Esophagus squamous epithelium (tissue), 5 donors: ENCODE measurements around the gene MBP. TPM values are rescaled to one million over a fixed set of nuclear protein-coding genes. Genes with fewer than 3 reads are reported as not detected.

Source experiments
- DNase-seq: peaks from one replicate; lab custom pipeline; 2025; lab: John Stamatoyannopoulos, UW
- H3K27ac ChIP-seq, 4 donors: fragments of 200-600 bp; sonication (generic); one replicate each; pipeline ENCODE4 v1.5.1; 2016 to 2019; ENCODE audit warnings: mild to moderate bottlenecking in 1 of 4
- H3K27me3 ChIP-seq, 4 donors: fragments of 200-600 bp; sonication (generic); 1 replicate in 3 of 4; 2 replicates in 1 of 4; pipeline versions ENCODE4 v1.5.1 to v1.6.0; 2017 to 2021; ENCODE audit warnings: antibody characterized with exemption in 1 of 4
- H3K36me3 ChIP-seq, 3 donors: fragments of 200-600 bp; sonication (generic); one replicate each; pipeline ENCODE4 v1.5.1; 2016 to 2019
- H3K4me1 ChIP-seq, 3 donors: fragments of 200-600 bp; sonication (generic); one replicate each; pipeline ENCODE4 v1.5.1; 2017 to 2019
- H3K4me3 ChIP-seq, 4 donors: fragments of 200-600 bp; sonication (generic); 1 replicate in 3 of 4; 2 replicates in 1 of 4; pipeline ENCODE4 v1.5.1; 2016 to 2019; ENCODE audit warnings: mild to moderate bottlenecking in 2 of 4, moderate library complexity in 1 of 4
- H3K9me3 ChIP-seq, 3 donors: fragments of 200-600 bp; sonication (generic); one replicate each; pipeline ENCODE4 v1.5.1; 2016 to 2019
- POLR2A ChIP-seq, 4 donors: fragments of 450-650 bp; IDR thresholded peaks; one replicate each; pipeline ENCODE4 v1.6.1; 2017; ENCODE audit warnings: antibody characterized with exemption in 4 of 4, mild to moderate bottlenecking in 4 of 4, moderate library complexity in 3 of 4
- WGBS, 2 donors: methylation state at CpG; one replicate each; pipeline ENCODE4 v1.1.5; 2018; 5-methylcytosine and 5-hydroxymethylcytosine counted together
- intact Hi-C: fragments of 100-400 bp; cut with DNase I; formaldehyde crosslinking; loops from one replicate; pipeline ENCODE4 v1.15.0; 2022
- total RNA-seq, 4 donors: library from RNA; depleted of rRNA; stranded (reverse); fragments of >200 nt; gene quantifications; one replicate each; pipeline ENCODE4 v1.1.0, GENCODE V29; 2016
- TF ChIP-seq, protein P1 (sequence below), 6 experiments: fragments of 450-650 bp in 4 of 6; fragments of 200-600 bp in 2 of 6; sonication (generic) in 2 of 6; IDR thresholded peaks; one replicate each; pipeline ENCODE4 v1.5.1; 2016 to 2019; ENCODE audit warnings: antibody characterized with exemption in 6 of 6, mild to moderate bottlenecking in 4 of 6, moderate library complexity in 4 of 6
- donor health status: DM: yes; HTN: yes; CAD: no.

MBP gene
- total RNA-seq, 4 donors from 2014 or later = 21.9 to 38.9 (median 25.2) TPM

DNA sequence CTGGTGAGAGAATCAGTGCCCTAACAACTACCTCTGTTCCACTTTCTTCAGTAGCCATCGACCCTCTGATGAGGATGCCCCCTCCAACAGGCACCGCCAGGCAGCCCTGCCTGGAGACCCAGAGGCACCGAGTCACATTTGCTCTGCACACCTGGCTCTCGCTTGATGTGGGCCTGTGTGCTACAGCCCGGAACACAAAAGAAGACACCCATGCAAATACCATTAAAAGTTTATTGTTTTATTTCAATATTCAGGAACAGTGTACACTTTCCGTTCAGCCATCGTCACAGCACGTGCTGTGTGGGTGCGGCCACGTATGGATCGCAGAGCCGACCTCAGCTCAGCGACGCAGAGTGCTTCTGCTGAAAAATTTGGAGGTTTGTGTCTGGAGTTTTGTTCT, 154.0 kb downstream of the MBP start:
- intact Hi-C loops = no loop called here
- Histone ChIP-seq H3K4me3 (no peak overlapping the region), H3K4me1 (peaks cover 0 to 23% (median 0%) of the 10 kb centered on the region in 3 donors), H3K27ac (no peak overlapping the region), H3K27me3 (no peaks in the 10 kb centered on the region), H3K36me3 (peaks cover 0 to 2% (median 0%) of the 10 kb centered on the region in 3 donors), H3K9me3 (no peaks in the 10 kb centered on the region)
- TF ChIP-seq, protein P1, sequence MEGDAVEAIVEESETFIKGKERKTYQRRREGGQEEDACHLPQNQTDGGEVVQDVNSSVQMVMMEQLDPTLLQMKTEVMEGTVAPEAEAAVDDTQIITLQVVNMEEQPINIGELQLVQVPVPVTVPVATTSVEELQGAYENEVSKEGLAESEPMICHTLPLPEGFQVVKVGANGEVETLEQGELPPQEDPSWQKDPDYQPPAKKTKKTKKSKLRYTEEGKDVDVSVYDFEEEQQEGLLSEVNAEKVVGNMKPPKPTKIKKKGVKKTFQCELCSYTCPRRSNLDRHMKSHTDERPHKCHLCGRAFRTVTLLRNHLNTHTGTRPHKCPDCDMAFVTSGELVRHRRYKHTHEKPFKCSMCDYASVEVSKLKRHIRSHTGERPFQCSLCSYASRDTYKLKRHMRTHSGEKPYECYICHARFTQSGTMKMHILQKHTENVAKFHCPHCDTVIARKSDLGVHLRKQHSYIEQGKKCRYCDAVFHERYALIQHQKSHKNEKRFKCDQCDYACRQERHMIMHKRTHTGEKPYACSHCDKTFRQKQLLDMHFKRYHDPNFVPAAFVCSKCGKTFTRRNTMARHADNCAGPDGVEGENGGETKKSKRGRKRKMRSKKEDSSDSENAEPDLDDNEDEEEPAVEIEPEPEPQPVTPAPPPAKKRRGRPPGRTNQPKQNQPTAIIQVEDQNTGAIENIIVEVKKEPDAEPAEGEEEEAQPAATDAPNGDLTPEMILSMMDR (IDR thresholded peaks at IDR 0.05) = no peak
- no peak for TF ChIP-seq POLR2A (IDR thresholded peaks at IDR 0.05)
- WGBS, 2 donors = 89 to 95% methylated on average over 13 to 14 of the region's 14 CpGs
- no peak for DNase-seq

DNA sequence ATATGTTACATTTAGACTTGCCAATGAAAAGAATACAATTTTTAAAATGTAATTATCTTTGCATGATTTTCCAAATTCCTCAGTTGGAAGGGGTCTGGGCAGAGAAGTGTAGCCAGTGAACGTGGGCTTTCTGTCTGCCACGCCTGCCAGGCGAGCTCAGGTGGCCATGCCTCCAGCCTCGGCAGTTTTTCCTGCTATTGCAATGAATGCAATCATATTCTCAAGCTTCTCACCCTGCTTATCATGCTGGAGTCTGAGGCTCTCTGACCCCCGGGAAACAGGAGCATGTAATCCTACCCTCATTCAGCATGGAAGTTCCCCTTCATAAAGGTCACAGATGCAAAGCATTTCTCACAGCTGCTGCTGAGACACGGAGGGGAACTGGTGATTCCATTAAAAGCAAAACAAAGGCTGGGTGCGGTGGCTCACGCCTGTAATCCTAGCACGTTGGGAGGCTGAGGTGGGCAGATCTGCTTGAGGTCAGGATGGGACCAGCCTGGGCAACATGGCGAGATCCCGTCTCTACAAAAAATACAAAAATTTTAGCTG, 154.8 kb downstream of the MBP start:
- no peak for TF ChIP-seq POLR2A (IDR thresholded peaks at IDR 0.05)
- TF ChIP-seq, protein P1 (IDR thresholded peaks at IDR 0.05) = no peak
- H3K4me1 ChIP-seq = peaks cover 0 to 24% (median 4%) of the 10 kb centered on the region in 3 donors
- no peaks in the 10 kb centered on the region for H3K27me3 ChIP-seq
- 54 to 73% methylated on average over 9 to 10 of the region's 11 CpGs for WGBS, 2 donors
- no peak overlapping the region for H3K27ac ChIP-seq
- H3K9me3 ChIP-seq = no peaks in the 10 kb centered on the region
- H3K4me3 ChIP-seq = no peak overlapping the region
- intact Hi-C loops = no loop called here
- peaks cover 0 to 5% (median 0%) of the 10 kb centered on the region in 3 donors for H3K36me3 ChIP-seq
- no peak for DNase-seq

DNA sequence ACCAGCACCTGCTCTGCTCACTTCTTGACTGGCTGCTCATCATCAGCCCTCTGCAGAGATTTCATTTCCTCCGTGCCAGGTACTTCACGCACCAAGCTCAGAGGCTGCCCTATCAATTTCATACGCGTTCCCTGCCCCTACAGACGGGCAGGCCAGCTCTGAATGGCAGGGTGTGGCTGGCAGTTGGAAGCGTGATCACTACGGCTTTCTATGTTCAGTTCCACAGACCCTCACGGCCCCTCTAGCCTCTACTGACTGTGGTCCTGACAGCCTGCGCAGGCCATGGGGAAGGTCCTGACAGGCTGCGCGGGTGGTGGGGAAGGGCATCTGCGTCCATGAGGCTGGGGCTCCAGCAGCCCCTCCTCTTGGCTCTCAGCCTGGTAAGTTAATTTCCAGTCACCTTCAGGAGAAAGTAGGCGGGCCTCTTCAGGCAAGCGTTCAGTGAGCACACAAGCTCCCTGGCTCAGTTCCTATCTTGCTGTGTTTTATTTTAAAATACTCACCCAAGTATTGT, 155.4 kb downstream of the MBP start:
- peaks cover 0 to 30% (median 5%) of the 10 kb centered on the region in 3 donors for H3K4me1 ChIP-seq
- H3K4me3 ChIP-seq = no peak overlapping the region
- 31 to 83% methylated on average over 10 to 11 of the region's 14 CpGs for WGBS, 2 donors
- no peak for TF ChIP-seq POLR2A (IDR thresholded peaks at IDR 0.05)
- TF ChIP-seq, protein P1 (IDR thresholded peaks at IDR 0.05) = no peak
- no peak for DNase-seq
- intact Hi-C loops = no loop called here
- H3K27ac ChIP-seq = no peak overlapping the region
- no peaks in the 10 kb centered on the region for H3K9me3 ChIP-seq
- peaks cover 0 to 5% (median 0%) of the 10 kb centered on the region in 3 donors for H3K36me3 ChIP-seq
- H3K27me3 ChIP-seq = no peaks in the 10 kb centered on the region

- TF ChIP-seq, protein P1 (IDR thresholded peaks at IDR 0.05) = no peak
- no peak for TF ChIP-seq POLR2A (IDR thresholded peaks at IDR 0.05)
- DNase-seq = no peak
- no peak overlapping the region for H3K27ac ChIP-seq
- H3K4me1 ChIP-seq = peaks cover 0 to 32% (median 5%) of the 10 kb centered on the region in 3 donors
- WGBS, 2 donors = 87 to 88% methylated on average over 10 to 13 of the region's 14 CpGs
- H3K36me3 ChIP-seq = peaks cover 0 to 10% (median 0%) of the 10 kb centered on the region in 3 donors
- H3K9me3 ChIP-seq = no peaks in the 10 kb centered on the region
- no peaks in the 10 kb centered on the region for H3K27me3 ChIP-seq
- no peak overlapping the region for H3K4me3 ChIP-seq
- intact Hi-C loops = no loop called here
Measured at GRCh38 chr18:76975577-76976110, 156.9 kb downstream of the MBP start.

GRCh38 chr18:76974386-76974785, 158.2 kb downstream of the MBP start:
- intact Hi-C loops = no loop called here
- DNase-seq = no peak
- H3K4me3 ChIP-seq = no peak overlapping the region
- WGBS, 2 donors = 83 to 87% methylated on average over 5 of the region's 5 CpGs
- H3K36me3 ChIP-seq = peaks cover 0 to 12% (median 0%) of the 10 kb centered on the region in 3 donors
- H3K27ac ChIP-seq = no peak overlapping the region
- no peaks in the 10 kb centered on the region for H3K27me3 ChIP-seq
- TF ChIP-seq POLR2A (IDR thresholded peaks at IDR 0.05) = no peak
- TF ChIP-seq, protein P1 (IDR thresholded peaks at IDR 0.05) = no peak
- H3K4me1 ChIP-seq = peaks cover 0 to 32% (median 5%) of the 10 kb centered on the region in 3 donors
- H3K9me3 ChIP-seq = no peaks in the 10 kb centered on the region
